ENCODE measurements around the gene SRPK2.
"Not testable (repeated sequence)": the region's sequence is repeated elsewhere in the genome, so short reads cannot be mapped to it uniquely, and the experiment has no call there.

The SRPK2 gene

DNA sequence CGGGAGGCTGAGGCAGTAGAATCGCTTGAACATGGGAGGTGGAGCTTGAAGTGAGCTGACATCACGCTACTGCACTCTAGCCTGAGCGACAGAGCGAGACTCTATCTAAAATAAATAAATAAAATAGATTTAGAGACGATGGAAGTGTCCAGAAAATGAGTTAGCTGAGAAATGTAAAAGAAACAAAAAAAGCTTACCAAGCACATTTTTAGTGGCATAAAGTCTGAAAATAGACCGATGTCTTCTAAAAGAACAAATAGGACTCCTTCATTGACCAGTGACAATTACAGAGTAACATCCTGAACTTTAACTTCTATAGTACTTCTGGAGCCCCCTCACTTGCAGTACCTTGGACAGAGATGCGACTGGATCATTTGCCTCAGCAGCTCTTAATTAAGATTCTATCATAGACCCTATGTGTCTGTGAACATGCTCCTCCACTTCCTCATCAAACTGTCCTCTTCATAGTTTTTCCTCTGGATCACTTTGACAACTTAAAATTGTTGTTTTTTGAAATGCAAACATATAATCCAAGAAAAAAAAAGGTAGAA is 25.2 kb upstream of the SRPK2 start:
- H3K36me3 ChIP-seq (ENCODE audit: insufficient read depth, low read length): no peaks in the 10 kb centered on the region
- H3F3A ChIP-seq (ENCODE audit: low read depth): no peaks in the 10 kb centered on the region

DNA sequence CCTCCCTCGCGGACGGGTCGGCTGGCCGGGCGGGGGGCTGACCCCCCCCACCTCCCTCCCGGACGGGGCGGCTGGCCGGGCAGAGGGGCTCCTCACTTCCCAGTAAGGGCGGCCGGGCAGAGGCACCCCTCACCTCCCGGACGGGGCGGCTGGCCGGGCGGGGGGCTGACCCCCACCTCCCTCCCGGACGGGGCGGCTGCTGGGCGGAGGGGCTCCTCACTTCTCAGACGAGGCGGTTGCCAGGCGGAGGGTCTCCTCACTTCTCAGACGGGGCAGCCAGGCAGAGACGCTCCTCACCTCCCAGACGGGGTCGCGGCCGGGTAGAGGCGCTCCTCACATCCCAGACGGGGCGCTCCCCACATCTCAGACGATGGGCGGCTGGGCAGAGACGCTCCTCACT is 22.1 kb upstream of the SRPK2 start:
- H3K36me3 ChIP-seq (ENCODE audit: insufficient read depth, low read length); H3F3A ChIP-seq (ENCODE audit: low read depth); H3K9me2 ChIP-seq (replicated peaks; ENCODE audit: low read depth, low read length): not testable (repeated sequence)

More for the DNA sequence above, 25.2 kb upstream of the SRPK2 start:
- no peak overlapping the region for H3K4me3 ChIP-seq (ENCODE audit: low read length, poor library complexity, severe bottlenecking)
- no peak overlapping the region for H3K9ac ChIP-seq (ENCODE audit: low read depth, low read length, poor library complexity, severe bottlenecking)
- H3K79me2 ChIP-seq (ENCODE audit: insufficient read depth, low read length): no peaks in the 10 kb centered on the region
- no peaks in the 10 kb centered on the region for H3K4me1 ChIP-seq (ENCODE audit: insufficient read depth, low read length, poor library complexity, severe bottlenecking)
- no peaks in the 10 kb centered on the region for H4K20me1 ChIP-seq (ENCODE audit: insufficient read depth, low read length, poor library complexity, severe bottlenecking)
- H2AFZ ChIP-seq (ENCODE audit: low read length): no peak overlapping the region
- H3K4me2 ChIP-seq (ENCODE audit: low read depth, low read length, poor library complexity, severe bottlenecking): no peak overlapping the region
- no peaks in the 10 kb centered on the region for H3K27me3 ChIP-seq (ENCODE audit: insufficient read depth, low read length, poor library complexity, severe bottlenecking)
- no peaks in the 10 kb centered on the region for H3K9me2 ChIP-seq (replicated peaks; ENCODE audit: low read depth, low read length)
- no peak for TF ChIP-seq EZH2phosphoT487 (IDR thresholded peaks at IDR 0.05; ENCODE audit: borderline replicate concordance)
- TF ChIP-seq, protein P1, sequence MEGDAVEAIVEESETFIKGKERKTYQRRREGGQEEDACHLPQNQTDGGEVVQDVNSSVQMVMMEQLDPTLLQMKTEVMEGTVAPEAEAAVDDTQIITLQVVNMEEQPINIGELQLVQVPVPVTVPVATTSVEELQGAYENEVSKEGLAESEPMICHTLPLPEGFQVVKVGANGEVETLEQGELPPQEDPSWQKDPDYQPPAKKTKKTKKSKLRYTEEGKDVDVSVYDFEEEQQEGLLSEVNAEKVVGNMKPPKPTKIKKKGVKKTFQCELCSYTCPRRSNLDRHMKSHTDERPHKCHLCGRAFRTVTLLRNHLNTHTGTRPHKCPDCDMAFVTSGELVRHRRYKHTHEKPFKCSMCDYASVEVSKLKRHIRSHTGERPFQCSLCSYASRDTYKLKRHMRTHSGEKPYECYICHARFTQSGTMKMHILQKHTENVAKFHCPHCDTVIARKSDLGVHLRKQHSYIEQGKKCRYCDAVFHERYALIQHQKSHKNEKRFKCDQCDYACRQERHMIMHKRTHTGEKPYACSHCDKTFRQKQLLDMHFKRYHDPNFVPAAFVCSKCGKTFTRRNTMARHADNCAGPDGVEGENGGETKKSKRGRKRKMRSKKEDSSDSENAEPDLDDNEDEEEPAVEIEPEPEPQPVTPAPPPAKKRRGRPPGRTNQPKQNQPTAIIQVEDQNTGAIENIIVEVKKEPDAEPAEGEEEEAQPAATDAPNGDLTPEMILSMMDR (conservative IDR thresholded peaks at IDR 0.05; ENCODE audit: low read length): no peak
- no peaks in the 10 kb centered on the region for H3K9me3 ChIP-seq (ENCODE audit: insufficient read depth, low read depth, low read length)

DNA sequence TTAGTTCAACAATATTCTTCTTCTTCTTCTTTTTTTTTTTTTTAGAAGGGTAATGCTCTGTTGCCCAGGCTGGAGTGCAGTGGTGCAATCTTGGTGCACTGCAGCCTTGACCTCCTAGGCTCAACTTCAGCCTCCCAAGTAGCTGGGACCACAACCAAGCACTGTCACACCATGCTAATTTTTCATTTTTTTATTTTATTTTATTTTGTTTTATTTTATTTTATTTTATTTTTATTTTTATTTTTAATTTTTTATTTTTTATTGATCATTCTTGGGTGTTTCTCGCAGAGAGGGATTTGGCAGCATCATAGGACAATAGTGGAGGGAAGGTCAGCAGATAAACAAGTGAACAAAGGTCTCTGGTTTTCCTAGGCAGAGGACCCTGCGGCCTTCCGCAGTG is 21.1 kb upstream of the SRPK2 start:
- not testable (repeated sequence) for H3K4me3 ChIP-seq (ENCODE audit: low read length, poor library complexity, severe bottlenecking); H3K4me2 ChIP-seq (ENCODE audit: low read depth, low read length, poor library complexity, severe bottlenecking); H3K9me2 ChIP-seq (replicated peaks; ENCODE audit: low read depth, low read length); H3F3A ChIP-seq (ENCODE audit: low read depth); H3K4me1 ChIP-seq (ENCODE audit: insufficient read depth, low read length, poor library complexity, severe bottlenecking); H3K79me2 ChIP-seq (ENCODE audit: insufficient read depth, low read length); H3K36me3 ChIP-seq (ENCODE audit: insufficient read depth, low read length); H4K20me1 ChIP-seq (ENCODE audit: insufficient read depth, low read length, poor library complexity, severe bottlenecking); H3K9me3 ChIP-seq (ENCODE audit: insufficient read depth, low read depth, low read length); H2AFZ ChIP-seq (ENCODE audit: low read length); H3K9ac ChIP-seq (ENCODE audit: low read depth, low read length, poor library complexity, severe bottlenecking); H3K27me3 ChIP-seq (ENCODE audit: insufficient read depth, low read length, poor library complexity, severe bottlenecking)

More for the DNA sequence above, 22.1 kb upstream of the SRPK2 start:
- H4K20me1 ChIP-seq (ENCODE audit: insufficient read depth, low read length, poor library complexity, severe bottlenecking); H3K9ac ChIP-seq (ENCODE audit: low read depth, low read length, poor library complexity, severe bottlenecking); H3K4me3 ChIP-seq (ENCODE audit: low read length, poor library complexity, severe bottlenecking); H3K4me1 ChIP-seq (ENCODE audit: insufficient read depth, low read length, poor library complexity, severe bottlenecking); H3K27me3 ChIP-seq (ENCODE audit: insufficient read depth, low read length, poor library complexity, severe bottlenecking); H3K9me3 ChIP-seq (ENCODE audit: insufficient read depth, low read depth, low read length); H2AFZ ChIP-seq (ENCODE audit: low read length); H3K4me2 ChIP-seq (ENCODE audit: low read depth, low read length, poor library complexity, severe bottlenecking); H3K79me2 ChIP-seq (ENCODE audit: insufficient read depth, low read length): not testable (repeated sequence)

DNA sequence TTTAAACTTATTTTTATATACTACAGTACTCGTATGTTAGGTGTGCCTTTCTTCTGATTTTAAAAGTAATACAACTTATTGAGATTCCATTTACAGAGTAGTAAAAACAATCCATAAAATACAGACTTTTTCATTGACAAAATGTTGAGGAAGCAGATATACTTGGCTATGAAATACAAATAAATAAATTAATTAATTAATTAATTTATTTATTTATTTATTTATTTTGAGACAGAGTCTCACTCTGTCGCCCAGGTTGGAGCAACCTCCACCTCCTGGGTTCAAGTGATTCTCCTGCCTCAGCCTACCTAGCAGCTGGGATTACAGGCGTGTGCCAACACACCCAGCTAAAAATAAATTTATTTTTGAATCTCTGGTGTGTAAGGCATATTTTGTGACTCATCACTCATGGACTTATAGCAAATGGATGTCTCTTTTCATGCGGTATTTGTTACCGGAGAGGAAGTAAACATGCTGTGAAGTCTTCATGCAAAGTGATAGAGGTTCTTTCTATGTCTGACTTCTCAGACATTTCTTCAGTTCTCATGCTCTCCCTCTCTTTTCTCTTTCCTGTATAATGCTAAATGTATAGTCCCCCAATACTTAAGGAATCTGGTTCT is 20.2 kb upstream of the SRPK2 start:
- no peak overlapping the region for H3K9ac ChIP-seq (ENCODE audit: low read depth, low read length, poor library complexity, severe bottlenecking)
- no peaks in the 10 kb centered on the region for H3K36me3 ChIP-seq (ENCODE audit: insufficient read depth, low read length)
- no peaks in the 10 kb centered on the region for H4K20me1 ChIP-seq (ENCODE audit: insufficient read depth, low read length, poor library complexity, severe bottlenecking)
- no peak overlapping the region for H3K4me3 ChIP-seq (ENCODE audit: low read length, poor library complexity, severe bottlenecking)
- no peaks in the 10 kb centered on the region for H3K27me3 ChIP-seq (ENCODE audit: insufficient read depth, low read length, poor library complexity, severe bottlenecking)
- H3F3A ChIP-seq (ENCODE audit: low read depth): no peaks in the 10 kb centered on the region
- no peaks in the 10 kb centered on the region for H3K4me1 ChIP-seq (ENCODE audit: insufficient read depth, low read length, poor library complexity, severe bottlenecking)
- no peaks in the 10 kb centered on the region for H3K9me2 ChIP-seq (replicated peaks; ENCODE audit: low read depth, low read length)
- H2AFZ ChIP-seq (ENCODE audit: low read length): no peak overlapping the region
- no peaks in the 10 kb centered on the region for H3K79me2 ChIP-seq (ENCODE audit: insufficient read depth, low read length)
- TF ChIP-seq, protein P1 (conservative IDR thresholded peaks at IDR 0.05; ENCODE audit: low read length): no peak
- no peak for TF ChIP-seq EZH2phosphoT487 (IDR thresholded peaks at IDR 0.05; ENCODE audit: borderline replicate concordance)
- H3K9me3 ChIP-seq (ENCODE audit: insufficient read depth, low read depth, low read length): no peaks in the 10 kb centered on the region
- no peak overlapping the region for H3K4me2 ChIP-seq (ENCODE audit: low read depth, low read length, poor library complexity, severe bottlenecking)

All from Loucy (cell line).